HCT116 (cell line): ENCODE results near the gene CDH22.

ENCODE experiments used
- CBX3 ChIP-seq: IDR thresholded peaks from 2 replicates; pipeline ENCODE4 v1.6.1; 2012; ENCODE audit warnings: low read depth
- CTCF ChIP-seq, 3 experiments: fragments of 200-600 bp in 1 of 3; sonication (generic) in 1 of 3; IDR thresholded peaks in 2 of 3; conservative IDR thresholded peaks in 1 of 3; 2 replicates each; pipeline ENCODE4 v1.5.1; 2012 to 2017; ENCODE audit warnings: low read depth in 2 of 3, low read length in 2 of 3, antibody characterized with exemption in 1 of 3, borderline replicate concordance in 1 of 3, control low read depth in 1 of 3, mild to moderate bottlenecking in 1 of 3, mixed read lengths in 1 of 3, mixed run types in 1 of 3, moderate library complexity in 1 of 3; ENCODE audit not compliant: insufficient read depth in 1 of 3
- EZH2 ChIP-seq: fragments of 200-600 bp; sonication (generic); IDR thresholded peaks from 2 replicates; pipeline ENCODE4 v1.6.1; 2017; ENCODE audit warnings: antibody characterized with exemption, mixed run types
- POLR2A ChIP-seq: IDR thresholded peaks from 2 replicates; pipeline ENCODE4 v1.7.0; 2011; ENCODE audit warnings: borderline replicate concordance; ENCODE audit not compliant: insufficient read depth, insufficient read length; ENCODE audit errors: extremely low read depth
- RAD21 ChIP-seq: IDR thresholded peaks from 2 replicates; pipeline ENCODE4 v1.6.1; 2012; ENCODE audit warnings: low read depth, mild to moderate bottlenecking

DNA sequence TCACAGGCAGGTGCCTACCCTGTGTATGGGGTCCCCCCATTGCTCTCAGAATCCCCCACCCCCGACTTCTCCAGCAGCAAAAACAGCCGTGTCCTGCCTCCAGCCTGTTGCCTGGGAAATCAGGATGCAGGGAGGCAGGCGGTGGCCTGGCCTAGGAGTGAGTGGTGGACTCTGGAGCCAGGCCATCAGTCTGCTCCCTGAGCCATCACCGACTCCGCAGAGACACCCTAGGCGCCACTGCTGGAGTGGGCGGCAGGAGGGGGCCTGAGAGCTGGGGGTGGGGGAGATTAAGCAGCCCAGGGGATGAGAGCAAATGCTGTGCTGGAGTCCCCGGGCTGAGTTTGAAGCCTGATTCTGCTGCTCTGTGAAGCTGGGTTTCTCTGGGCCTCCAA is 97.0 kb downstream of the CDH22 start:
- no peak for TF ChIP-seq CTCF (IDR thresholded peaks at IDR 0.05 in 2 of 3, conservative IDR thresholded peaks at IDR 0.05 in 1 of 3; ENCODE audit: borderline replicate concordance in 1 of 3, insufficient read depth in 1 of 3, low read depth in 2 of 3, low read length in 2 of 3)
- no peak for TF ChIP-seq EZH2
- TF ChIP-seq CBX3: no peak
- no peak for TF ChIP-seq POLR2A
- no peak for TF ChIP-seq RAD21
